LNCAP (cell line): ENCODE measurements around the gene COQ9.

Experiments used
- CTCF ChIP-seq: fragments of 450-650 bp; IDR thresholded peaks from 2 replicates; pipeline ENCODE4 v1.5.1; 2017; ENCODE audit warnings: mild to moderate bottlenecking

The COQ9 gene

GRCh38 chr16:57475711-57476339 is 28.5 kb downstream of the COQ9 start:
- TF ChIP-seq CTCF: peak; percentile 30; the same call in 1 of the 2 replicates

DNA sequence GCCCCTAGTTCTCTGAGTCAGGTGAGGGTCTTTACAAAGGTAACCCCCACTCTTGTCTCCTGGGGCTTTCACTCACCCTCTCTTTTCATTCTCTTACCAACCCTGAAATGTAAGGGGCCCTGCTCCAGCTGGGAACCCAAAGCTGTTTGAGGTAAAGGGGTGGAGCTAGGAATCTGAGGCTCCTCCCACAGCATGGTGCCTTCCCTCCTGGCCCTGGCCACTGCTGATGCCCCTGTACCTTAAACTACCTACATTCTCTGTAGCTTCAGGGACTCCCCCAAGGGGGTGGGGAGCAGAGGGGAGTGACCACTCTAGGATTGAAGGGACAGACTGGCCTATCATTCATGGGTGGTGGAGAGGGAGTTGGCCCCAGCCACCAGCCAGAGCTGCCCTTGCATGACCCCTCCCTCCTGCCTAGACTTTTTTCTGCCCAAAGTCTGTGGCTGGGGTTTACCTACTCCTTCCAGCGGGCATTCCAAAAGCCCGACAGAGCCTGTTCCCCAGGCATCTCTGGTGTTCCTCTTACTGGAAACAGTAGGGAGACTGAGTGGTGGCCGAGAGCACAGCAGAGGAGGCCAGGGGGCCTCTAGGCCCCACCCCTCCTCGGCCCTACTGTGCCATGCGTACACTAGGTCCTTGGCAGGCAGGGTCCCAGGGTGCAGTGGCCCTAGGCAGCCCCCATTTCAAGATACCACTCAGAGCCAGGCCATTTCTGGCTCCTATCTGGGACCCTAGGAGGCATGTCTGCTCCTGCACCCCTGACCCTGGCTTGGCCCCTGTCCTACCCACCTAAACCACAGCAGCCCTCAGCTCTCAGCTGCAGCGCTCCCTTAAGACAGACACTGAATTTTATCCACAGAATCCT is 29.5 kb downstream of the COQ9 start:
- no peak for TF ChIP-seq CTCF

- TF ChIP-seq CTCF: no peak
These were observed 30.4 kb downstream of the COQ9 start for GRCh38 chr16:57477531-57478202.

GRCh38 chr16:57478396-57479204 is 31.3 kb downstream of the COQ9 start:
- TF ChIP-seq CTCF: no peak

GRCh38 chr16:57479205-57479975 is 32.1 kb downstream of the COQ9 start:
- no peak for TF ChIP-seq CTCF

- no peak for TF ChIP-seq CTCF
These were observed 32.9 kb downstream of the COQ9 start for GRCh38 chr16:57479976-57480753.
